HG03064 (cell line): ENCODE data around the gene GNA12.
"Not testable (repeated sequence)": the region's sequence is repeated elsewhere in the genome, so short reads cannot be mapped to it uniquely, and the experiment has no call there.

Source experiments
- ATAC-seq: cut with Tn5 transposase; IDR thresholded peaks from one replicate; pipeline ENCODE4 v1.9.1; 2021; ENCODE audit warnings: low read depth; ENCODE audit not compliant: unreplicated experiment

GNA12 gene

GRCh38 chr7:2702594-2702957 lies 141.5 kb downstream of the GNA12 start:
- no peak for ATAC-seq

DNA sequence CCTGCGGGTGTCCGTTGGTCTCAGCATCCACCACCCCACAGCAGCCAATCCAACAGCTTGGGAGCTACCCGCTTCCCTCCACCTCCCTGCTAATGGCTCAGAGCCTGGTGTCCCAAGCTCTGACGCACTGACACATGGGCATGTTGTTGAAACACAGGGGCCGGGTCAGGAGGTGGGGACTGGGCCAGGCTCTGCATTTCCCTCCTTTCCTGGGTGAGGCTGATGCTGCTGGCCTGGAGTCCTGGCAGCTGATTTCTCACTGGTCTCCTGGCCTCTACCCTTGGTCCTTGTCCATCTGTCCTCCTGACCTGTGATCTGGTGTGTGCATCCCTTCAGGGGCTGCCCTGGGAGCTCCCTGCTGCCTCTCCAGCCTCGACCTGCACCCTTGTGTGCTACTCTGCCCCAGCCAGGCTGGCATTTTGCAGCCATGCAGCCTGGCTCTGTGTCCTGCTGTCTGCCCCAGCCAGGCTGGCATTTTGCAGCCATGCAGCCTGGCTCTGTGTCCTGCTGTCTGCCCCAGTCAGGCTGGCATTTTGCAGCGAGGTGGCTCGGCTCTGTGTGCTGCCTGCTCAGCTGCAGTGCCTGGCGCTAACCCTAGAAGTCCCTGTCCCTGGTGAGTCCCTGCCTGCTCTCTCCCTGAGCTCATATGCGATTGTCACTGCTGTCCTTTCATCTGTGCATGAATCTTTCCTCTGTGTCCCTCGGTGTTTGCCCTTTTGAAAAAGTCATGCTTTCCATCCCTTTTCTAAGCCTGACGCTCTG lies 142.1 kb downstream of the GNA12 start:
- ATAC-seq = no peak

DNA sequence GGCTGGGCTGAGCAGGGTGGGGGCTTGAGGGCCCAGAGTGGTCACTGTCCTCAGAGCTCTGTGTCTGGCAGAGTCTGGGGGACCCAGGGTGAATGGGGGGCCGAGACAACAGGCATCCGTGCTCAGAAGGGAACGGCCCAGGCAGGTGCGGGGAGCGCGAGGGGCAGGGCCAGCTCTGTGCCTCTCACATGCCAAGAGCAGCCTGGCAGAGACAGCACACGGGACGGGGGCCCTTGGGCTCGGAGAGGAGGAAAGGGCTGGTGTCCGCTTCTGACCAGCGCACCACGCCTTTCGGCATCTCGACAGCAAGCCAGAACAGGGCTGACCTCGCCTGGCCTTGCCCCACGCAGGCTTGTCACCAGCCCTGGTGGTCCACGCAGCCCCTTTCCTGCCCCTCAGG lies 142.7 kb downstream of the GNA12 start:
- ATAC-seq = no peak

DNA sequence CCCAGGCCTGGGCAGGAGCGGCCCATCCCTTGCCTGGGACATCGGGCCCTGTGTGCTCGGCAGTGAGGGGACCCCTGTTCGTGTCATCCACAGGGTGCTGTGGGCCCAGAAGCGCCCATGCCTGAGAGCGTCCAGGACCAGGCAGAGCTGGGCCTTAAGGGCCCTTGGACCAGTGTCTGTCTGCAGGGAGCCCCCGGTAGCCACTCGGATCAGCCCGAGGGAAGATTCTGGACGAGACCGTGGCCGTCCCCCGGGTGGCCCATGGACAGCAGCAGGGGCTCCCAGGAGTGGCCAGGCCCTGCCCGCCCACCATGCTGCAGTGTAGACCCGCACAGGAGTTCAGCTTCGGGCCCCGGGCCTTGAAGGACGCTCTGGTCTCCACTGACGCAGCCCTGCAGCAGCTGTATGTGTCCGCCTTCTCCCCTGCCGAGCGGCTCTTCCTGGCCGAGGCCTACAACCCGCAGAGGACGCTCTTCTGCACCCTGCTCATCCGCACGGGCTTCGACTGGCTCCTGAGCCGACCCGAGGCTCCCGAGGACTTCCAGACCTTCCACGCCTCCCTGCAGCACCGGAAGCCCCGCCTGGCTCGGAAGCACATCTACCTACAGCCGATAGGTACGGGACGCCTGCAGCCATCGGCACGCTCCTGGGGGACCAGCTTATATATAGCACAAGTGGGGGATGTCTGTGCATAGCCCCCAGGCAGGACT lies 143.8 kb downstream of the GNA12 start:
- ATAC-seq = no peak

DNA sequence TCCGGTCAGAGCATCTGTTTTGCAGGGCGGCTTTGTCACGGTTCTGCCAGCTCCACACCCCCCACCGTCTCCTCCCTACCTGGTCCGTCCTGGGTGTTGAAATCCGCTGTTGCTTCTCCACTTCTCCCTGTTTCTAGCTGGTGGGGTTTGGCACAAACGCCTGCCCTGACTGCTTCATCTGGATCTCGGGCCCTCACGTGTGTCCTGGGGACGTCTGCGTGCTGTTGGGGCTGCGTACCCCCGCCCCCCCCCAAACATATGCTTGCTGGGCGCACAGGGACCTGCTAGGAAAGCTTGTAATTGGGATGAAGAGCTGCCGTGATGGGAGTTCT lies 144.9 kb downstream of the GNA12 start:
- no peak for ATAC-seq

DNA sequence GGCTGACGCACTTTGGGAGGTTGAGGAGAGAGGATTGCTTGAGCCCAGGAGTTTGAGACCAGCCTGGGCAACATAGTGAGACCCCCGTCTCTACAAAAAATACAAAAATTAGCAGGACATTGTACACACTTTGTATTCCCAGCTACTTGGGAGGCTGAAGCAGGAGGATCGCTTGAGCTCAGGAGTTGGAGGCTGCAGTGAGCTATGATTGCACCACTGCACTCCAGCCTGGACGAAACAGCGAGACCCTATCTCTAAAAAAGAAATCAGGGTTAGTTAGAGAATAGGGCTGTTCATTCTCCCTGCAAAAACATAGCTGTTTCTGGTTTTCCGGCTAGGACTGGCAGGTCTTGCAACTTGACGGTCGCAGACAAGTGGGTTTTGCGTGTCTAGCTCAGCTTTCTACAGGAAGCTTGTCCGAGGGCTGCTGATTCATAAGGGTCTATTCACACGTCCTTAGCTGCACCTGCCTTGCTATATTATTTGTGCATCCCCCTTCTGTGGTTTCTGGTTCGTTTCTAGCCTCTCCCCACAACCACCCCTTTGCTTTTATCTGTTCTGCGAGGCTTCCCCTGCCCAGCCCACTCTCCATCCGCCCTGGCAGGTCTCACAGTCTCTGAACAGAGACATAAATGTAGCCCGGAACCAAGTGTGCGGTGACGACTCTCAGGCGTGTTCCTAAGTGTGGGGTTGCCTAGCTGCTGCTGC lies 145.4 kb downstream of the GNA12 start:
- ATAC-seq = peak; percentile 97

GRCh38 chr7:2694122-2694436 lies 150.0 kb downstream of the GNA12 start:
- not testable (repeated sequence) for ATAC-seq

- ATAC-seq = not testable (repeated sequence)
These were observed 150.5 kb downstream of the GNA12 start for GRCh38 chr7:2693420-2694121.

GRCh38 chr7:2692543-2692942 lies 151.6 kb downstream of the GNA12 start:
- ATAC-seq = no peak

DNA sequence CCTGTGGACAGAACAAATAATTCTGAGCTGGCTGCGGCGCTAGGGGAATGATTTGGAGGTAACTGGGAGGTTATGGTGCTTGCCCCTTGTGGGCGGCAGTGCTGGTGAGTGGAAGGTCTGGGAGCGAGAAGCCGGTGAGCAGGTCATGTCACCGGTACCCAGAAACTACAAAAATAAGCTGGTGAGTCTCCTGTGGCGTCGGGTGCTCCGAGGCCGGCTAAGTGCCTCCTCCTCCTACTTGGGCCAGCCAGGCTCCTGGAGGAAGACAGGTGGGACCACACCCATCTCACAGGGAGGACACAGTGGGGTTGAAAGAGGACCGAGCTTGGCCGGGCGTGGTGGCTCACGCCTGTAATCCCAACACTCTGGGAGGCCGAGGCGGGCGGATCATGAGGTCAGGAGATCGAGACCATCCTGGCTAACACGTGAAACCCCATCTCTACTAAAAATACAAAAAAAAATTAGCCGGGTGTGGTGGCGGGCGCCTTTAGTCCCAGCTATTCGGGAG lies 152.1 kb downstream of the GNA12 start:
- ATAC-seq = not testable (repeated sequence)

DNA sequence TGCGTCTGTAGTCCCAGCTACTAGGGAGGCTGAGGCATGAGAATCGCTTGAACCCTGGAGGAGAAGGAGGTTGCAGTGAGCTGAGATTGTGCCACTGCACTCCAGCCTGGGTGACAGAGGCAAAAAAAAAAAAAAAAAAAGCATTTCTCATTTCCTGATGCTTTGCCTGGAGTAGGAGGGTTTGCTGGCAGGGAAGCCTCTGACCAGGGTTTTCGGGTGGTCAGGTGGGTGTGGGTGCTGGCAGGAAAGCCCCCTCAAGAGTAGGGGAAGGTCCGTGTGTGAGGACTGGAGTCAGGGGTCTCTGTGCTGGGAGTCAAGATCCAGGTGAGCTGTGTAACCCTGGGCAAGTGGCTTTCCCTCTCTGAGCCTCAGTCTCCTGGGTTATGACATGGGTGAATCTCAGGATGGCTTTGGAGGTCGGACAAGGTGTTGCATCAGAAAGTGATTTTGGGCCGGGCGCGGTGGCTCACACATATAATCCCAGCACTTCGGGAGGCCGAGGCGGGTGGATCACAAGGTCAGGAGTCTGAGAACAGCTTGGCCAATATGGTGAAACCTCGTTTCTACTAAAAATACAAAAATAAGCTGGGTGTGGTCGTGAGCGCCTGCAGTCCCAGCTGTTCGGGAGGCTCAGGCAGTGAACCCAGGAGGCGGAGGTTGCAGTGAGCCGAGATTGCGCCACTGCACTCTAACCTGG lies 152.9 kb downstream of the GNA12 start:
- ATAC-seq = no peak

DNA sequence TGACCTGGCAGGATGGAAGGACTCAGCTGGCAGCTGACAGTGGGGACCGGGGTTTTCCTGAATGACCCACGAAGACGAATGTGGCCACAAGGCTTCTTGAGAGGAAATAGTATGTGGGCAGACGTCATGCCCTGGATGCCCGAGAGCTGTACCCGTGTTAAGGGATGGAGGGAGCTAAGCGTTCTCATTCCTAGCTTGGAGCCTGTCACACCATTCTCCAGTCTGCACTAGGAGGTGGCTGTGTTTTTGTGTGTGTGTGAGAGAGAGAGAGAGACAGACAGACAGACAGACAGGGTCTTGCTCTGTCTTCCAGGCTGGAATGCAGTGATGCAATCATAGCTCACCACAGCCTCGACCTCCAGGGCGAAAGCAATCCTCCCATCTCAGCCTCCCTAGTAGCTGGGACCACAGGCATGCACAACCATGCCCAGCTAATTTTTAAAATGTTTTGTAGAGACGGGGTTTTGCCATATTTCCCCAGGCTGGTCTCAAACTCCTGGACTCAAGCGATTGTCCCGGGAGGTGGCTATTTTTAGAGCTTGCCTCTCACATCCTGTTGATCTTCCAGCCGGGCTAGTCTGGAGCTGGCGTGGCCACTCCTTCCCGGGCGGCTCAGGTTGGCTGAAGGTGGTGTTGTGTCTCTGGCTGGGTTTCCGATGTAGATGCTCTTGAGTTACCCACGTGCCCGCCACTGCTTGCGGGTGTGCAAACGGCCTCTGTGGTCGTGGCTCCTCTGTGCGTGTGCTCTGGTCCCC lies 154.0 kb downstream of the GNA12 start:
- no peak for ATAC-seq

DNA sequence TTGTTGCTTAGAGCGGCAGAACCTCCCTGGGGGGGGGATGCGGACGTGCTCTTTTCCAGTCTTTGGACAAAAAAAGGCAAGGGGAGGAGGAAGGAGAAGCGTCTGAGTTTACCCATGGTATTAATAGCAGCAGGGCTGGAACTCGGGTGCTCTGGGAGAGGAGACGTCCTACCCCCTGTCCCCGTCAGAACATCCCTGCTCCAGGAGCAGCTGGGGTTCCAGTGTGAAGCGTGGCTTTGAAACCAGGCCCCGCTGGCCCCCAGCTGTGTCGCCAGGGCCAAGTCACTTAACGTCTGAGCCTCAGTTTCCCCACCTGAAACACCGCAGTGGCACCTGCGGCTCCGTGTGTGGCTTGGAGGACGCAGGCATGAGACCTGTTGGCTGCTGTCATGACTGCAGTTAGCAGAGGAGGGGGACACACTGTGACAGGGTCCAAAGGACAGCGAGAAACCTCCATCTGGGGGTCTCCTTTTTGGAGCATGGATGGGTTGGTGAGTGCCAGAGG lies 154.7 kb downstream of the GNA12 start:
- peak; percentile 16 for ATAC-seq

- ATAC-seq = peak; percentile 78
These were observed 155.4 kb downstream of the GNA12 start for GRCh38 chr7:2688409-2689342.

DNA sequence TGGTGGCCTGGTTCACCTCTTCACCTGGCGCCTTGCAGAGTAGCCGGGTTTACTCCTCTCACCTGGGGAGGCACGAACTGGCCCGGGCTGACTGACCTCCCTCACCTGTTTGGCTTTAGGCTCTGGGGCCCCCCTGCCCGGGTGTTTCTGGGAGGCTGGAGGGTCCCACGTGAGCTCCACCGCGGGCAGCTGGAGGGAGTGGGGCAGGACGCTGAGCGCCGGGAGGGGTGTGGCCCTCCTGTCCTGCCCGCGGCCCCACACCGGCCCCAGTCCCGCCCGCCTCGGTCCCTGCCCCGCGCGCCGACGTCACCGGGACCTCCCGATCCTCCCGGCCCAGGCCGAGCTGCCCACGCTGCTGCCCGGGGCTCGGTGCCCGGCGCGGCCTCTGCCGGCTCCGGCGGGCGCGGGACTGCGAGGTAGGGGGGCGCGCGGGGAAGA lies 156.2 kb downstream of the GNA12 start, which contains the start of gene AMZ1:
AMZ1 (plus strand) TSS at position 322 of the 438 bp plus-strand sequence. CDS start 12,250 bp downstream, outside the sequence.
- no peak for ATAC-seq

DNA sequence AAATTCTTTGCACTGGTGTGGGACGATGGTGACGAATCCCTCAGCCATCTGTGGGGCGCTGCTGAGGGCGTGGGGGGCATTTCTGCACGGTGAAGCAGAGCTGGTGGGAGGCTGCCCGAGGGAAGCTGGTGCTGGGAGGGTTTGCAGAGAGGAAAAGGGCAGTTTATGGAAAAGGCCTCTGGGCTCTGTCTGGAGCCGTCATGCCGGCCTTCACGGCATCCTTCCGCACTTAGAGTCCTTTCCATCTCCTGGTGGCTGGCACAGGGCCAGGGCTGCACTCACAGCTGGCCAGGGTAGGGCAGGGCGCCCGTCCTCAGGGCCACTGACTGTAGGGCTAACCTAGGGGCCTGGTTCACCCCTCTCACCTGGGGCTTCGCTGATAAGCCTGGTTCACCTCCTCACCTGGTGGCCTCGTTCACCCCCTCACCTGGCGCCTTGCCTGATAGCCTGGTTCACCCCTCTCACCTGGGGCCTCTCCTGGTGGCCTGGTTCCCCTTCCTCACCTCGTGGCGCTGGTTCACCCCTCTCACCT lies 156.7 kb downstream of the GNA12 start:
- ATAC-seq = no peak

DNA sequence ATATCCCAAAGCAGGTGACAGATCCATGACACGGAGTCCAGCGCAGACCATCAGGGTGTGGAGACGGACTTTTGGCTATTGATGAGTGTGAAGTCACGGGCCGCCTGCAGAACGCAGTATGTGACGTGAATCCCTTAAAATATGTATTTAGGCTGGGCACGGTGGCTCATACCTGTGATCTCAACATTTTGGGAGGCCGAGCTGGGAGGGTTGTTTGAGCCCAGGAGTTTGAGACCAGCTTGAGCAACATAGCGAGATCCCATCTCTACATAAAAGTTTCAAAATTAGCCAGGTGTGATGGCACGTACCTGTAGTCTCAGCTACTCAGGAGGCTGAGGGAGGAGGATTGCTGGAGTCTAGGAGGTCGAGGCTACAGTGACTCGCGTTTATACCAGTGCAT lies 158.0 kb downstream of the GNA12 start:
- no peak for ATAC-seq

GRCh38 chr7:2684501-2684900 lies 159.6 kb downstream of the GNA12 start:
- ATAC-seq = no peak
